Neural progenitor cell (in vitro differentiated cells): Measurements from ENCODE around the gene MAP3K2. TPM values are rescaled to one million over a fixed set of nuclear protein-coding genes. Genes with fewer than 3 reads are reported as not detected.

Experiments
- DNase-seq: peaks from one replicate; pipeline ENCODE4 v3.0.0-alpha.2; 2016; ENCODE audit warnings: low spot score
- H2AFZ ChIP-seq: fragments of 200-600 bp; sonication (generic); replicated peaks from 2 replicates; pipeline ENCODE4 v1.6.1; 2016; ENCODE audit warnings: antibody characterized with exemption
- H3F3A ChIP-seq: fragments of 200-600 bp; sonication (generic); 2 replicates; pipeline ENCODE4 v1.6.1; 2016; ENCODE audit warnings: antibody characterized with exemption, low read depth
- H3K27ac ChIP-seq: fragments of 200-600 bp; sonication (generic); 2 replicates; pipeline ENCODE4 v1.5.1; 2016; ENCODE audit warnings: mild to moderate bottlenecking
- H3K27me3 ChIP-seq: fragments of 200-600 bp; sonication (generic); 2 replicates; pipeline ENCODE4 v1.6.1; 2016; ENCODE audit warnings: mild to moderate bottlenecking, moderate library complexity
- H3K36me3 ChIP-seq: fragments of 200-600 bp; sonication (generic); 2 replicates; pipeline ENCODE4 v1.5.1; 2016
- H3K4me1 ChIP-seq: fragments of 200-600 bp; sonication (generic); 2 replicates; pipeline ENCODE4 v1.6.1; 2016; ENCODE audit warnings: mixed run types
- H3K4me2 ChIP-seq: fragments of 200-600 bp; sonication (generic); 2 replicates; pipeline ENCODE4 v1.6.1; 2016
- H3K4me3 ChIP-seq: fragments of 200-600 bp; sonication (generic); 2 replicates; pipeline ENCODE4 v1.5.1; 2016
- H3K79me2 ChIP-seq: fragments of 200-600 bp; sonication (generic); 2 replicates; pipeline ENCODE4 v1.6.1; 2016; ENCODE audit warnings: low read depth
- H3K9ac ChIP-seq: fragments of 200-600 bp; sonication (generic); 2 replicates; pipeline ENCODE4 v1.6.1; 2016
- H3K9me3 ChIP-seq: fragments of 200-600 bp; sonication (generic); 2 replicates; pipeline ENCODE4 v1.5.1; 2016; ENCODE audit warnings: low read depth
- H4K20me1 ChIP-seq: fragments of 200-600 bp; sonication (generic); 2 replicates; pipeline ENCODE4 v1.6.1; 2016; ENCODE audit warnings: low read depth
- H3K27ac Mint-ChIP-seq: 3 replicates; pipeline ENCODE4 v1.8.0; 2021; ENCODE audit warnings: mixed read lengths
- H3K27me3 Mint-ChIP-seq: 2 replicates; pipeline ENCODE4 v1.8.0; 2022; ENCODE audit warnings: low read depth, mild to moderate bottlenecking, inconsistent platforms, moderate library complexity, mixed read lengths; ENCODE audit not compliant: insufficient read depth
- H3K36me3 Mint-ChIP-seq: 3 replicates; pipeline ENCODE4 v1.8.0; 2021; ENCODE audit warnings: mixed read lengths
- H3K4me1 Mint-ChIP-seq: 3 replicates; pipeline ENCODE4 v1.8.0; 2021; ENCODE audit warnings: mixed read lengths
- H3K4me3 Mint-ChIP-seq: 3 replicates; pipeline ENCODE4 v1.8.0; 2021; ENCODE audit warnings: mild to moderate bottlenecking, moderate library complexity, mixed read lengths
- H3K9me3 Mint-ChIP-seq: 3 replicates; pipeline ENCODE4 v1.8.0; 2020; ENCODE audit warnings: mixed read lengths
- CTCF ChIP-seq: fragments of 200-600 bp; sonication (generic); IDR thresholded peaks from 2 replicates; pipeline ENCODE4 v1.5.1; 2017; ENCODE audit warnings: antibody characterized with exemption, mild to moderate bottlenecking
- EZH2 ChIP-seq: fragments of 200-600 bp; sonication (generic); IDR thresholded peaks from 2 replicates; pipeline ENCODE4 v1.6.1; 2017; ENCODE audit warnings: antibody characterized with exemption, mild to moderate bottlenecking, moderate library complexity
- EZH2phosphoT487 ChIP-seq: fragments of 200-600 bp; sonication (generic); IDR thresholded peaks from 2 replicates; pipeline ENCODE4 v1.6.1; 2017; ENCODE audit warnings: antibody characterized with exemption
- total RNA-seq: library from RNA; depleted of rRNA; stranded (reverse); fragments of >200 nt; gene quantifications from 2 replicates; pipeline ENCODE4 v1.2.3, GENCODE V29; 2015; ENCODE audit warnings: low replicate concordance

The MAP3K2 gene
- total RNA-seq, 1 donor from 2014 or later: 24.5 TPM

- Histone ChIP-seq H2AFZ (no peak overlapping the region), H3K9me3 (no peaks in the 10 kb centered on the region), H3K4me3 (no peak overlapping the region), H3K9ac (no peak overlapping the region), H3F3A (peaks cover 17% of the 10 kb centered on the region), H3K27ac (no peak overlapping the region), H3K36me3 (peaks cover 5% of the 10 kb centered on the region), H3K79me2 (no peaks in the 10 kb centered on the region), H3K4me1 (no peaks in the 10 kb centered on the region), H3K27me3 (no peaks in the 10 kb centered on the region), H3K4me2 (no peak overlapping the region), H4K20me1 (no peaks in the 10 kb centered on the region)
- H3K4me3 Mint-ChIP-seq: no peak overlapping the region
- peak; percentile 15 for DNase-seq
- H3K36me3 Mint-ChIP-seq: peaks cover 21% of the 10 kb centered on the region
- H3K4me1 Mint-ChIP-seq: no peaks in the 10 kb centered on the region
- no peak overlapping the region for H3K27ac Mint-ChIP-seq
- no peaks in the 10 kb centered on the region for H3K27me3 Mint-ChIP-seq
- peaks cover 6% of the 10 kb centered on the region for H3K9me3 Mint-ChIP-seq
- TF ChIP-seq CTCF (peak; percentile 69), EZH2phosphoT487 (no peak), EZH2 (no peak)
These were observed 63.1 kb downstream of the MAP3K2 start for GRCh38 chr2:127324635-127325034.

- Histone ChIP-seq H2AFZ (no peak overlapping the region), H3K9me3 (no peaks in the 10 kb centered on the region), H3K4me1 (no peaks in the 10 kb centered on the region), H3K27ac (no peak overlapping the region), H3K4me2 (no peak overlapping the region), H3K4me3 (no peak overlapping the region), H3K9ac (no peak overlapping the region), H3K36me3 (peaks cover 14% of the 10 kb centered on the region), H3K27me3 (no peaks in the 10 kb centered on the region), H4K20me1 (no peaks in the 10 kb centered on the region), H3K79me2 (no peaks in the 10 kb centered on the region), H3F3A (peaks cover 7% of the 10 kb centered on the region)
- TF ChIP-seq CTCF (no peak), EZH2phosphoT487 (no peak), EZH2 (no peak)
- Mint-ChIP-seq H3K27me3 (no peaks in the 10 kb centered on the region), H3K27ac (no peak overlapping the region), H3K4me3 (no peak overlapping the region), H3K4me1 (no peaks in the 10 kb centered on the region), H3K9me3 (peaks cover 6% of the 10 kb centered on the region), H3K36me3 (peaks cover 31% of the 10 kb centered on the region)
- DNase-seq: no peak
These were observed 66.5 kb downstream of the MAP3K2 start for GRCh38 chr2:127321303-127321702.

- DNase-seq: no peak
- Mint-ChIP-seq H3K9me3 (peaks cover 6% of the 10 kb centered on the region), H3K27me3 (no peaks in the 10 kb centered on the region), H3K36me3 (peaks cover 31% of the 10 kb centered on the region), H3K4me1 (no peaks in the 10 kb centered on the region), H3K27ac (no peak overlapping the region), H3K4me3 (no peak overlapping the region)
- Histone ChIP-seq H3K27ac (no peak overlapping the region), H3F3A (peaks cover 4% of the 10 kb centered on the region), H3K4me3 (no peak overlapping the region), H4K20me1 (no peaks in the 10 kb centered on the region), H3K79me2 (no peaks in the 10 kb centered on the region), H3K4me1 (no peaks in the 10 kb centered on the region), H3K9ac (no peak overlapping the region), H3K27me3 (no peaks in the 10 kb centered on the region), H3K9me3 (no peaks in the 10 kb centered on the region), H3K36me3 (peaks cover 14% of the 10 kb centered on the region), H3K4me2 (no peak overlapping the region), H2AFZ (no peak overlapping the region)
- TF ChIP-seq EZH2: no peak
- TF ChIP-seq CTCF: no peak
- TF ChIP-seq EZH2phosphoT487: no peak
These were observed 67.0 kb downstream of the MAP3K2 start for GRCh38 chr2:127320586-127321275.
